Measurements from ENCODE around the gene CLEC4G. TPM values are rescaled to one million over a fixed set of nuclear protein-coding genes. Genes with fewer than 3 reads are reported as not detected.
A peak's percentile ranks its signal among the peaks of the same experiment; 100 is the strongest.

CLEC4G gene
- total RNA-seq, 1 donor from 2014 or later: 2.9 TPM

- no peaks in the 10 kb centered on the region for H3K27me3 ChIP-seq (ENCODE audit: low read depth)
- H3K36me3 ChIP-seq: no peaks in the 10 kb centered on the region
- H3K4me1 ChIP-seq: no peaks in the 10 kb centered on the region
- DNase-seq: no peak
- H3K27ac ChIP-seq: no peak overlapping the region
- H3K4me3 ChIP-seq: no peak overlapping the region
- no peak for TF ChIP-seq CTCF (IDR thresholded peaks at IDR 0.05)
- no peak for ATAC-seq
- intact Hi-C loops (cut with DNase I): no loop called here
- H3K9me3 ChIP-seq: peaks cover 36% of the 10 kb centered on the region
These were observed 25.4 kb upstream of the CLEC4G start for GRCh38 chr19:7757358-7757757.

- H3K4me1 ChIP-seq: no peaks in the 10 kb centered on the region
- TF ChIP-seq CTCF (IDR thresholded peaks at IDR 0.05): no peak
- H3K27ac ChIP-seq: no peak overlapping the region
- ATAC-seq: no peak
- no peaks in the 10 kb centered on the region for H3K27me3 ChIP-seq (ENCODE audit: low read depth)
- no peak for DNase-seq
- H3K4me3 ChIP-seq: no peak overlapping the region
- H3K9me3 ChIP-seq: peaks cover 36% of the 10 kb centered on the region
- H3K36me3 ChIP-seq: no peaks in the 10 kb centered on the region
- intact Hi-C loops (cut with DNase I): no loop called here
These were observed 24.3 kb upstream of the CLEC4G start for GRCh38 chr19:7756258-7756657.

- ATAC-seq (no peak), DNase-seq (no peak)
- H3K36me3 ChIP-seq: no peaks in the 10 kb centered on the region
- H3K4me3 ChIP-seq: no peak overlapping the region
- no peak for TF ChIP-seq CTCF (IDR thresholded peaks at IDR 0.05)
- peaks cover 4% of the 10 kb centered on the region for H3K27me3 ChIP-seq (ENCODE audit: low read depth)
- intact Hi-C loops (cut with DNase I): no loop called here
- H3K4me1 ChIP-seq: no peaks in the 10 kb centered on the region
- peaks cover 5% of the 10 kb centered on the region for H3K9me3 ChIP-seq
- H3K27ac ChIP-seq: no peak overlapping the region
These were observed 19.4 kb upstream of the CLEC4G start for GRCh38 chr19:7751157-7751783.

- TF ChIP-seq CTCF (IDR thresholded peaks at IDR 0.05): no peak
- H3K9me3 ChIP-seq: no peaks in the 10 kb centered on the region
- peaks cover 4% of the 10 kb centered on the region for H3K27me3 ChIP-seq (ENCODE audit: low read depth)
- no peak overlapping the region for H3K27ac ChIP-seq
- no peaks in the 10 kb centered on the region for H3K4me1 ChIP-seq
- no peak for DNase-seq
- peak; percentile 21 to 65 for ATAC-seq
- H3K36me3 ChIP-seq: no peaks in the 10 kb centered on the region
- no peak overlapping the region for H3K4me3 ChIP-seq
- intact Hi-C loops (cut with DNase I): no loop called here
These were observed 16.8 kb upstream of the CLEC4G start for GRCh38 chr19:7748756-7749155.

GRCh38 chr19:7748171-7748570 lies 16.3 kb upstream of the CLEC4G start:
- no peak for DNase-seq
- no peaks in the 10 kb centered on the region for H3K4me1 ChIP-seq
- no peaks in the 10 kb centered on the region for H3K36me3 ChIP-seq
- no peak overlapping the region for H3K4me3 ChIP-seq
- TF ChIP-seq CTCF (IDR thresholded peaks at IDR 0.05): no peak
- no peaks in the 10 kb centered on the region for H3K9me3 ChIP-seq
- intact Hi-C loops (cut with DNase I): no loop called here
- no peak for ATAC-seq
- H3K27ac ChIP-seq: no peak overlapping the region
- H3K27me3 ChIP-seq (ENCODE audit: low read depth): peaks cover 4% of the 10 kb centered on the region
